ENCODE results near the gene CYB561. TPM values are rescaled to one million over a fixed set of nuclear protein-coding genes. Genes with fewer than 3 reads are reported as not detected.

Gene CYB561
- total and polyA plus RNA-seq, 9 of the 15 experiments (the other 6 are each of a cell fraction or from before 2014, with no cell fraction given): 4.0 to 30.8 (median 17.4) TPM

GRCh38 chr17:63474174-63474573 lies 28.1 kb upstream of the CYB561 start (continued):
- TF ChIP-seq SRSF7 (optimal IDR thresholded peaks at IDR 0.05; ENCODE audit: low read depth, low read length): no peak
- no peak for TF ChIP-seq DNMT1 (IDR thresholded peaks at IDR 0.05)
- peak; percentile 84 for TF ChIP-seq SOX6 (IDR thresholded peaks at IDR 0.05)
- no peak for TF ChIP-seq EP400 (IDR thresholded peaks at IDR 0.05)
- no peak for TF ChIP-seq CGGBP1 (CRISPR knock-in tag; IDR thresholded peaks at IDR 0.05)
- TF ChIP-seq KLF10 (CRISPR knock-in tag; IDR thresholded peaks at IDR 0.05): no peak
- TF ChIP-seq ATF7 (IDR thresholded peaks at IDR 0.05): 0 out of 2 replicates have a peak, but pooled peaks have one; percentile 21
- no peak for TF ChIP-seq NR2C2 (CRISPR knock-in tag; IDR thresholded peaks at IDR 0.05)
- no peak for TF ChIP-seq NR2C2 (tag; IDR thresholded peaks at IDR 0.05)
- TF ChIP-seq RREB1 (CRISPR knock-in tag; IDR thresholded peaks at IDR 0.05): no peak
- TF ChIP-seq U2AF1 (optimal IDR thresholded peaks at IDR 0.05; ENCODE audit: low read depth, low read length): no peak
- TF ChIP-seq ZNF395 (CRISPR knock-in tag; IDR thresholded peaks at IDR 0.05): no peak
- TF ChIP-seq RBM17 (IDR thresholded peaks at IDR 0.05; ENCODE audit: borderline replicate concordance, low read depth, low read length): no peak
- TF ChIP-seq STAT6 (CRISPR knock-in tag; IDR thresholded peaks at IDR 0.05): no peak
- TF ChIP-seq USF2 (CRISPR knock-in tag; IDR thresholded peaks at IDR 0.05): 0 out of 2 replicates have a peak, but pooled peaks have one; percentile 16
- no peak for TF ChIP-seq POLR3G (IDR thresholded peaks at IDR 0.05; ENCODE audit: extremely low read depth, insufficient read length, insufficient replicate concordance)
- TF ChIP-seq NRF1 (conservative IDR thresholded peaks at IDR 0.05 in 1 of 2, IDR thresholded peaks at IDR 0.05 in 1 of 2): no peak
